ENCODE data around the gene TRIM40. TPM values are rescaled to one million over a fixed set of nuclear protein-coding genes. Genes with fewer than 3 reads are reported as not detected.

TRIM40 gene
- total and polyA plus RNA-seq, 5 experiments from 2014 or later, result not detected

GRCh38 chr6:30154061-30154460 lies 18.1 kb downstream of the TRIM40 start:
- Mint-ChIP-seq H3K9me3 (no peaks in the 10 kb centered on the region), H3K4me1 (peaks cover 2 to 5% (median 4%) of the 10 kb centered on the region in 4 donors), H3K4me3 (no peak overlapping the region), H3K27ac (no peak overlapping the region), H3K36me3 (no peaks in the 10 kb centered on the region), H3K27me3 (peaks cover 11 to 45% (median 34%) of the 10 kb centered on the region in 5 donors)
- no peak for ATAC-seq
- POLR2A ChIA-PET, result no interaction called here
- DNase-seq, result no peak

- DNase-seq (no peak), ATAC-seq (no peak)
- Mint-ChIP-seq H3K36me3 (no peaks in the 10 kb centered on the region), H3K4me1 (peaks cover 2 to 5% (median 4%) of the 10 kb centered on the region in 4 donors), H3K9me3 (no peaks in the 10 kb centered on the region), H3K4me3 (no peak overlapping the region), H3K27me3 (peaks cover 14 to 42% (median 34%) of the 10 kb centered on the region in 5 donors), H3K27ac (no peak overlapping the region)
- POLR2A ChIA-PET, result interaction anchor here (0.6 kb wide), 1 partner anchor 52 kb away, joined by 3 read pairs; no protein-coding TSS in a partner anchor
These were observed 19.0 kb downstream of the TRIM40 start for GRCh38 chr6:30154709-30155519.

GRCh38 chr6:30155520-30156261 lies 19.8 kb downstream of the TRIM40 start:
- Mint-ChIP-seq H3K4me1 (peaks cover 2 to 5% (median 4%) of the 10 kb centered on the region in 4 donors), H3K4me3 (no peak overlapping the region), H3K27ac (no peak overlapping the region), H3K9me3 (no peaks in the 10 kb centered on the region), H3K36me3 (no peaks in the 10 kb centered on the region), H3K27me3 (peaks cover 11 to 38% (median 26%) of the 10 kb centered on the region in 5 donors)
- POLR2A ChIA-PET, result no interaction called here
- ATAC-seq (no peak), DNase-seq (no peak)

GRCh38 chr6:30156262-30156599 lies 20.3 kb downstream of the TRIM40 start:
- Mint-ChIP-seq H3K4me1 (peaks cover 2 to 5% (median 4%) of the 10 kb centered on the region in 4 donors), H3K27me3 (peaks cover 11 to 36% (median 24%) of the 10 kb centered on the region in 5 donors), H3K9me3 (no peaks in the 10 kb centered on the region), H3K4me3 (no peak overlapping the region), H3K36me3 (no peaks in the 10 kb centered on the region), H3K27ac (no peak overlapping the region)
- no peak for DNase-seq
- ATAC-seq, result no peak
- POLR2A ChIA-PET, result no interaction called here

GRCh38 chr6:30156774-30157173 lies 20.8 kb downstream of the TRIM40 start:
- POLR2A ChIA-PET, result no interaction called here
- H3K9me3 Mint-ChIP-seq, result no peaks in the 10 kb centered on the region
- no peaks in the 10 kb centered on the region for H3K36me3 Mint-ChIP-seq
- no peak overlapping the region for H3K27ac Mint-ChIP-seq
- peaks cover 11 to 36% (median 24%) of the 10 kb centered on the region in 5 donors for H3K27me3 Mint-ChIP-seq
- DNase-seq (no peak), ATAC-seq (no peak)
- peaks cover 0 to 2% (median under 1%) of the 10 kb centered on the region in 4 donors for H3K4me1 Mint-ChIP-seq
- H3K4me3 Mint-ChIP-seq, result no peak overlapping the region

GRCh38 chr6:30157581-30157980 lies 21.6 kb downstream of the TRIM40 start:
- Mint-ChIP-seq H3K9me3 (no peaks in the 10 kb centered on the region), H3K27me3 (peaks cover 11 to 36% (median 24%) of the 10 kb centered on the region in 5 donors), H3K4me1 (peaks cover 0 to 4% (median under 1%) of the 10 kb centered on the region in 4 donors), H3K4me3 (no peak overlapping the region), H3K27ac (no peak overlapping the region), H3K36me3 (no peaks in the 10 kb centered on the region)
- DNase-seq (no peak), ATAC-seq (no peak)
- POLR2A ChIA-PET, result no interaction called here

GRCh38 chr6:30157999-30158398 lies 22.1 kb downstream of the TRIM40 start:
- POLR2A ChIA-PET, result no interaction called here
- no peak for DNase-seq
- Mint-ChIP-seq H3K4me1 (peaks cover 0 to 6% (median 1%) of the 10 kb centered on the region in 4 donors), H3K36me3 (no peaks in the 10 kb centered on the region), H3K9me3 (no peaks in the 10 kb centered on the region), H3K27ac (no peak overlapping the region), H3K27me3 (peaks cover 11 to 32% (median 24%) of the 10 kb centered on the region in 5 donors), H3K4me3 (no peak overlapping the region)
- ATAC-seq, result no peak

GRCh38 chr6:30158475-30159040 lies 22.6 kb downstream of the TRIM40 start:
- H3K4me3 Mint-ChIP-seq, result no peak overlapping the region
- H3K27me3 Mint-ChIP-seq, result peaks cover 11 to 34% (median 24%) of the 10 kb centered on the region in 5 donors
- H3K4me1 Mint-ChIP-seq, result peaks cover 0 to 9% (median 2%) of the 10 kb centered on the region in 4 donors
- H3K36me3 Mint-ChIP-seq, result no peaks in the 10 kb centered on the region
- POLR2A ChIA-PET, result no interaction called here
- H3K9me3 Mint-ChIP-seq, result no peaks in the 10 kb centered on the region
- ATAC-seq (no peak), DNase-seq (no peak)
- H3K27ac Mint-ChIP-seq, result no peak overlapping the region

- Mint-ChIP-seq H3K9me3 (no peaks in the 10 kb centered on the region), H3K4me1 (peaks cover 0 to 9% (median 2%) of the 10 kb centered on the region in 4 donors), H3K27ac (no peak overlapping the region), H3K4me3 (no peak overlapping the region), H3K27me3 (peaks cover 7 to 26% (median 14%) of the 10 kb centered on the region in 5 donors), H3K36me3 (no peaks in the 10 kb centered on the region)
- DNase-seq, result no peak
- ATAC-seq, result no peak
- POLR2A ChIA-PET, result no interaction called here
These were observed 24.3 kb downstream of the TRIM40 start for GRCh38 chr6:30160008-30160784.

GRCh38 chr6:30160785-30161531 lies 25.0 kb downstream of the TRIM40 start, which contains the start of gene TRIM10:
Gene TRIM10, minus strand, starts transcription at chr6:30161211. Its CDS starts 353 bp downstream, at chr6:30160858.
- POLR2A ChIA-PET, result no interaction called here
- Mint-ChIP-seq H3K9me3 (no peaks in the 10 kb centered on the region), H3K27ac (no peak within 1 kb of the TSS), H3K36me3 (no peaks in the 10 kb centered on the region), H3K4me1 (peaks cover 0 to 9% (median 2%) of the 10 kb centered on the region in 4 donors), H3K27me3 (peaks cover 7 to 18% (median 11%) of the 10 kb centered on the region in 5 donors), H3K4me3 (no peak within 1 kb of the TSS)
- DNase-seq (no peak), ATAC-seq (no peak)

GRCh38 chr6:30162265-30163089 lies 26.5 kb downstream of the TRIM40 start:
- DNase-seq (no peak), ATAC-seq (no peak)
- Mint-ChIP-seq H3K9me3 (no peaks in the 10 kb centered on the region), H3K36me3 (no peaks in the 10 kb centered on the region), H3K4me1 (peaks cover 0 to 11% (median 3%) of the 10 kb centered on the region in 4 donors), H3K4me3 (peak overlapping the region in 2 of 10 donors; percentile 33 to 47), H3K27me3 (peaks cover 0 to 15% (median 10%) of the 10 kb centered on the region in 5 donors), H3K27ac (no peak overlapping the region)
- POLR2A ChIA-PET, result interaction anchor here (0.6 kb wide), 1 partner anchor 25 kb away, joined by 3 read pairs; no protein-coding TSS in a partner anchor
